ENCODE results near the gene OR5A2. TPM values are rescaled to one million over a fixed set of nuclear protein-coding genes. Genes with fewer than 3 reads are reported as not detected.

OR5A2 gene
- total RNA-seq, 1 donor from 2014 or later: not detected

- H3K4me3 ChIP-seq (ENCODE audit: low read depth, low read length): no peak overlapping the region
- no peak for TF ChIP-seq CTCF (conservative IDR thresholded peaks at IDR 0.05; ENCODE audit: low read depth, low read length)
- no peak for DNase-seq (ENCODE audit: low read depth)
Observed at GRCh38 chr11:59417023-59417422, 9.2 kb downstream of the OR5A2 start.

- no peak overlapping the region for H3K4me3 ChIP-seq (ENCODE audit: low read depth, low read length)
- no peak for TF ChIP-seq CTCF (conservative IDR thresholded peaks at IDR 0.05; ENCODE audit: low read depth, low read length)
- DNase-seq (ENCODE audit: low read depth): no peak
Observed at GRCh38 chr11:59416613-59417012, 9.6 kb downstream of the OR5A2 start.

- no peak for TF ChIP-seq CTCF (conservative IDR thresholded peaks at IDR 0.05; ENCODE audit: low read depth, low read length)
- DNase-seq (ENCODE audit: low read depth): no peak
- H3K4me3 ChIP-seq (ENCODE audit: low read depth, low read length): no peak overlapping the region
Observed at GRCh38 chr11:59415111-59415510, 11.1 kb downstream of the OR5A2 start.

GRCh38 chr11:59413646-59414045 lies 12.6 kb downstream of the OR5A2 start:
- H3K4me3 ChIP-seq (ENCODE audit: low read depth, low read length): no peak overlapping the region
- no peak for DNase-seq (ENCODE audit: low read depth)
- TF ChIP-seq CTCF (conservative IDR thresholded peaks at IDR 0.05; ENCODE audit: low read depth, low read length): no peak

- no peak for TF ChIP-seq CTCF (conservative IDR thresholded peaks at IDR 0.05; ENCODE audit: low read depth, low read length)
- DNase-seq (ENCODE audit: low read depth): no peak
Observed at GRCh38 chr11:59403546-59403945, 22.7 kb downstream of the OR5A2 start.

GRCh38 chr11:59401262-59401552 lies 25.0 kb downstream of the OR5A2 start:
- no peak for DNase-seq (ENCODE audit: low read depth)
- no peak for TF ChIP-seq CTCF (conservative IDR thresholded peaks at IDR 0.05; ENCODE audit: low read depth, low read length)
- H3K4me3 ChIP-seq (ENCODE audit: low read depth, low read length): no peak overlapping the region

More at GRCh38 chr11:59403546-59403945, 22.7 kb downstream of the OR5A2 start:
- no peak overlapping the region for H3K4me3 ChIP-seq (ENCODE audit: low read depth, low read length)

GRCh38 chr11:59400461-59401261 lies 25.6 kb downstream of the OR5A2 start:
- no peak for DNase-seq (ENCODE audit: low read depth)
- TF ChIP-seq CTCF (conservative IDR thresholded peaks at IDR 0.05; ENCODE audit: low read depth, low read length): no peak
- no peak overlapping the region for H3K4me3 ChIP-seq (ENCODE audit: low read depth, low read length)

All from epithelial cell of proximal tubule (primary cell).